ENCODE results near the gene CCDC57.

- no peak for TF ChIP-seq CHD1 (IDR thresholded peaks at IDR 0.05; ENCODE audit: low read depth, low read length)
- no peak for TF ChIP-seq YY1 (IDR thresholded peaks at IDR 0.05; ENCODE audit: low read depth, low read length)
- no peak for TF ChIP-seq JUND (IDR thresholded peaks at IDR 0.05; ENCODE audit: low read length)
- no peak for TF ChIP-seq CTCF (IDR thresholded peaks at IDR 0.05; ENCODE audit: control extremely low read depth in 1 of 3, insufficient read depth in 1 of 3, low read depth in 1 of 3, low read length in 3 of 3)
- TF ChIP-seq GTF2F1 (IDR thresholded peaks at IDR 0.05; ENCODE audit: borderline replicate concordance, low read depth, low read length): no peak
- no peak for TF ChIP-seq POLR2A (IDR thresholded peaks at IDR 0.05; ENCODE audit: control extremely low read depth in 1 of 2, low read depth in 2 of 2, low read length in 2 of 2)
- TF ChIP-seq TEAD4 (IDR thresholded peaks at IDR 0.05; ENCODE audit: low read depth, low read length): no peak
- no peak for TF ChIP-seq TBP (IDR thresholded peaks at IDR 0.05; ENCODE audit: low read depth, low read length)
- no peak for TF ChIP-seq KDM4A (IDR thresholded peaks at IDR 0.05; ENCODE audit: low read depth, low read length, severe bottlenecking)
- TF ChIP-seq CBX8 (IDR thresholded peaks at IDR 0.05; ENCODE audit: borderline replicate concordance, low read depth, low read length): no peak
- TF ChIP-seq HDAC2 (IDR thresholded peaks at IDR 0.05; ENCODE audit: borderline replicate concordance in 1 of 2, low read depth in 2 of 2, low read length in 2 of 2): no peak
- no peak for TF ChIP-seq PHF8 (conservative IDR thresholded peaks at IDR 0.05; ENCODE audit: low read depth, low read length)
- TF ChIP-seq RNF2 (IDR thresholded peaks at IDR 0.05; ENCODE audit: borderline replicate concordance, low read depth, low read length, missing control alignments, poor library complexity, severe bottlenecking): no peak
Measured at GRCh38 chr17:82143333-82143732, 69.3 kb downstream of the CCDC57 start.
